Measurements from ENCODE around the gene POLA2. TPM values are rescaled to one million over a fixed set of nuclear protein-coding genes. Genes with fewer than 3 reads are reported as not detected.

Gene POLA2, protein sequence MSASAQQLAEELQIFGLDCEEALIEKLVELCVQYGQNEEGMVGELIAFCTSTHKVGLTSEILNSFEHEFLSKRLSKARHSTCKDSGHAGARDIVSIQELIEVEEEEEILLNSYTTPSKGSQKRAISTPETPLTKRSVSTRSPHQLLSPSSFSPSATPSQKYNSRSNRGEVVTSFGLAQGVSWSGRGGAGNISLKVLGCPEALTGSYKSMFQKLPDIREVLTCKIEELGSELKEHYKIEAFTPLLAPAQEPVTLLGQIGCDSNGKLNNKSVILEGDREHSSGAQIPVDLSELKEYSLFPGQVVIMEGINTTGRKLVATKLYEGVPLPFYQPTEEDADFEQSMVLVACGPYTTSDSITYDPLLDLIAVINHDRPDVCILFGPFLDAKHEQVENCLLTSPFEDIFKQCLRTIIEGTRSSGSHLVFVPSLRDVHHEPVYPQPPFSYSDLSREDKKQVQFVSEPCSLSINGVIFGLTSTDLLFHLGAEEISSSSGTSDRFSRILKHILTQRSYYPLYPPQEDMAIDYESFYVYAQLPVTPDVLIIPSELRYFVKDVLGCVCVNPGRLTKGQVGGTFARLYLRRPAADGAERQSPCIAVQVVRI
- total RNA-seq (2012; rRNA removed) = 6.6 and 12.7 TPM in 2 replicates

DNA sequence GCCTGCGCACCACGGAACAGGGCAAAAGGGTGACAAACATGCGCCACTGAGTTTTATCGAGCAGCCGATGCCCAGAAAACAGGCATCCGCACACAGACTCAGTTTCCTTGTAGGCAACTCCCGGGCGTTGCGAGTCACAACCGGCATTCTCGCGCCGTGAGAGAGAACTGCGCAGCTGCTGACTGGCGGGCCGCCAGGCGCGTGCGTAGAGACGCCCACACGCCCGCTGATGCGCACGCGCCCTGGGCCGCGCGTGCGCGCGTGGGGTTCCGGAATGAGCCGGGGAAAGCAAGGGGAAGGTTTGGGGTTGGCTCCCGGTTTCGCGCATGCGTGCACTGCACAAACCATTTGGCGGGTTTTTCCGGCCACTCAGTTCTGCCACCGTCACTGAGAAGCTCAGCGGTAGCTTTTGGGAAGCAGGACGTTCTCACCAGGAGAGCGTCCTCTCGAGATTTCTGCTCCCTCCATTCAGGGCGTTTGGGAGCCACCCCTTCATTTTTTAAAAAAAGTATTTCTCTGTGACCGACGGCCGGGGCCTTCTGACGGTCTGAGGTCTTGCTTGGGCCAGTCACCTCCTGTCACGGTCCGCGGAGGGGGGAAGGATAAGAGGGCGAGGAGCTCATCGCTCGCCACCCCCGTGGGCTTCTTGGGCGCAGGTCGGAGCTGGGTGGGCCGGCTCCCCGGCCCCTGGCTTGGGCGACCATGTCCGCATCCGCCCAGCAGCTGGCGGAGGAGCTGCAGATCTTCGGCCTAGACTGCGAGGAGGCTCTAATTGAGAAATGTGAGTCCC is at the start of gene POLA2:
Gene POLA2 (plus strand): TSS at position 372 of the 790 bp plus-strand sequence. CDS start 331 bp downstream, at position 703.
- H3K27me3 ChIP-seq (ENCODE audit: control insufficient read depth, insufficient read depth, low read length) = no peaks in the 10 kb centered on the region
- no peaks in the 10 kb centered on the region for H3K36me3 ChIP-seq (ENCODE audit: insufficient read depth, low read length)
- H3K9me3 ChIP-seq (replicated peaks; ENCODE audit: low read length) = no peaks in the 10 kb centered on the region
- peaks cover 12% of the 10 kb centered on the region for H3K4me1 ChIP-seq (ENCODE audit: control insufficient read depth, insufficient read depth, low read length)
- H3K4me3 ChIP-seq (ENCODE audit: low read length) = peak within 1 kb of the TSS; percentile 80
- peak within 1 kb of the TSS; percentile 95 for H3K4me2 ChIP-seq (ENCODE audit: low read length)
- peak within 1 kb of the TSS; percentile 87 for H3K9ac ChIP-seq (ENCODE audit: low read depth, low read length)

DNA sequence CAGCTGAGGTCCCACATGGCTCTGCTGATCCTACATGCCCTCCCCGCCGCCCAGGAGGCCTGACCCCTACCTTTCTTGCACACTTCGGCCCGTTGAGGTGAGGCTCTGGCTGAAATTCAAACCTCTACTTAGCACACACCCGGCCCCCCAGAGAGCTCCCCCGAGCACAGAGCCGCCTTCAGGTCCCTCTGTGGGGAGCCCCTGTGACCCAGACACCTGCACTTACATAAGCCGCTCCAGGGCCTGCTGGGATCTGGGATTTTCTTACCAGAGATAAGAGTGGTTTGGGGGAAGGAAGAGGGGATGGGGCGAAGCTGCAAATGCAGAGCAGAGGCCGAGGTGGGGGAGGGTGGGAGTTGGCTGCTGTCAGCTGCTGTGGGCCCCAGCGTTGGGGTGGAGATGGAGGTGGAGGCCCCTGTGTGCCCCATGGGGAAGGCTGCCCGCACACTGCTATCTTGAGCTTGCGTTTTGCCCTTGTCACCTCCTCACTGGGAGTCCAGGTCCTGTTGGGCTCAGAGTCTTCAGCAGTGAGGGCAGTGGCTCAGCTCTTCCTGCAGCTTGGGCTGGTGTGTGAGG is 49.4 kb upstream of the POLA2 start:
- H3K9ac ChIP-seq (ENCODE audit: low read depth, low read length) = no peak overlapping the region
- no peaks in the 10 kb centered on the region for H3K27me3 ChIP-seq (ENCODE audit: control insufficient read depth, insufficient read depth, low read length)

DNA sequence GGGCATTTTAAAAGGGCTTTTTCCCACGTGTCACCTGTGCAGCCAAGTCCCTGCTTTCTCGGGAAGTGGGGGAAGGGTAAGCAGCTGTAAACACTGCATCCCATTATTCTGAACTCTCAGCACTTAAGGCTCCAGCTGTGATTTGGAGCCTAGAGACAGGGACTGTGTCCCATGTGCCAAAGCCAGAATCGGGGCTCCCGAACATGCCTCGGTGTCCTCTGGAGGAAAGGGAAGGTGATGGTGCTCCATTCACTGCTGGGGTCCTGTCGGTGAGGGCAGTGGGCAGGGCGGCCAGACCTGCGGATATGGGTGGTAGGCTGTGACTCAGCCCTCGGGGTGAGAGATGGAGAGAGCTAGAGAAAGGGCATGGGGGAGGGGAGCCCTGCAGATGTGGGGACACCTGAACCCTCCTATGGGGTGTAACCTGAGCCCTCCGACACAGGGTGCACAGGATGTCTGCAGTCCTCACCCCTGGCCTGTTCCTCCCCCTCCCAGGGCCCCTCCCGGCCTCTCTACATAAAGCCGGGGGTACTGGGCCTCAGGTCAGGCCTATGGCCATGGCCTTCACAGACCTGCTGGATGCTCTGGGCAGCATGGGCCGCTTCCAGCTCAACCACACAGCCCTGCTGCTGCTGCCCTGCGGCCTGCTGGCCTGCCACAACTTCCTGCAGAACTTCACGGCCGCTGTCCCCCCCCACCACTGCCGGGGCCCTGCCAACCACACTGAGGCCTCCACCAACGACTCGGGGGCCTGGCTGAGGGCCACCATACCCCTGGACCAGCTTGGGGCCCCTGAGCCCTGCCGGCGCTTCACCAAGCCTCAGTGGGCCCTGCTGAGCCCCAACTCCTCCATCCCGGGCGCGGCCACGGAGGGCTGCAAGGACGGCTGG is 48.2 kb upstream of the POLA2 start:
- peaks cover 5% of the 10 kb centered on the region for H3K4me1 ChIP-seq (ENCODE audit: control insufficient read depth, insufficient read depth, low read length)

More for the DNA sequence above, 49.4 kb upstream of the POLA2 start:
- no peak overlapping the region for H3K4me3 ChIP-seq (ENCODE audit: low read length)
- H3K4me1 ChIP-seq (ENCODE audit: control insufficient read depth, insufficient read depth, low read length) = peaks cover 5% of the 10 kb centered on the region
- H3K9me3 ChIP-seq (replicated peaks; ENCODE audit: low read length) = no peaks in the 10 kb centered on the region
- H3K4me2 ChIP-seq (ENCODE audit: low read length) = no peak overlapping the region
- H3K36me3 ChIP-seq (ENCODE audit: insufficient read depth, low read length) = peaks cover 25% of the 10 kb centered on the region

DNA sequence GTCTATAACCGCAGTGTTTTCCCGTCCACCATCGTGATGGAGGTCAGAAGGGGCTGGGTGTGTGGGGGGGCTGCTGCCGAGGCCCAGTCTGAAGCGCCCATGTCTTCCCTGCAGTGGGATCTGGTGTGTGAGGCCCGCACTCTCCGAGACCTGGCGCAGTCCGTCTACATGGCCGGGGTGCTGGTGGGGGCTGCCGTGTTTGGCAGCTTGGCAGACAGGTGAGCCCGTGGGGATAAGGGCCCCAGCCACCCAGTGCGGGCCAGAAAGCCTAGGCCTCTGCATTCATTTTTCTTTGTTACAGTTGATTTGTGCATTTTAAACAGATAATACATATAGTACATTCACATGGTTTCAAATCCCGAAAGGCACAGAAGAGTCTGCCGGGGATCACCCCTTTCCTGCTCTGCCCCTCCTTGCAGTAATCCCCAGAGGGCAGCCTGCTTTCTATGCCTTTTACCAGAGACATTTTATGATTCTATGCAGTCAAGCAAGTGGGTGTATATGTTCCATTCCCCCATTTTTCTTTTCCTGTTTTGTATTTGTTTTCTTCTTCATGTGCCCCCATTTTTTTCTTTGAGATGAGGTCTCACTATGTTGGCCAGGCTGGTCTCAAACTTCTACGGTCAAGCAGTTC is 47.4 kb upstream of the POLA2 start:
- Histone ChIP-seq H3K27me3 (ENCODE audit: control insufficient read depth, insufficient read depth, low read length) (no peaks in the 10 kb centered on the region), H3K9me3 (replicated peaks; ENCODE audit: low read length) (no peaks in the 10 kb centered on the region), H3K36me3 (ENCODE audit: insufficient read depth, low read length) (peaks cover 22% of the 10 kb centered on the region), H3K9ac (ENCODE audit: low read depth, low read length) (no peak overlapping the region), H3K4me1 (ENCODE audit: control insufficient read depth, insufficient read depth, low read length) (peaks cover 5% of the 10 kb centered on the region), H3K4me3 (ENCODE audit: low read length) (no peak overlapping the region), H3K4me2 (ENCODE audit: low read length) (no peak overlapping the region)

More for the DNA sequence above, 48.2 kb upstream of the POLA2 start:
- Histone ChIP-seq H3K27me3 (ENCODE audit: control insufficient read depth, insufficient read depth, low read length) (no peaks in the 10 kb centered on the region), H3K9ac (ENCODE audit: low read depth, low read length) (no peak overlapping the region), H3K9me3 (replicated peaks; ENCODE audit: low read length) (no peaks in the 10 kb centered on the region), H3K4me2 (ENCODE audit: low read length) (no peak overlapping the region), H3K4me3 (ENCODE audit: low read length) (no peak overlapping the region), H3K36me3 (ENCODE audit: insufficient read depth, low read length) (peaks cover 25% of the 10 kb centered on the region)

DNA sequence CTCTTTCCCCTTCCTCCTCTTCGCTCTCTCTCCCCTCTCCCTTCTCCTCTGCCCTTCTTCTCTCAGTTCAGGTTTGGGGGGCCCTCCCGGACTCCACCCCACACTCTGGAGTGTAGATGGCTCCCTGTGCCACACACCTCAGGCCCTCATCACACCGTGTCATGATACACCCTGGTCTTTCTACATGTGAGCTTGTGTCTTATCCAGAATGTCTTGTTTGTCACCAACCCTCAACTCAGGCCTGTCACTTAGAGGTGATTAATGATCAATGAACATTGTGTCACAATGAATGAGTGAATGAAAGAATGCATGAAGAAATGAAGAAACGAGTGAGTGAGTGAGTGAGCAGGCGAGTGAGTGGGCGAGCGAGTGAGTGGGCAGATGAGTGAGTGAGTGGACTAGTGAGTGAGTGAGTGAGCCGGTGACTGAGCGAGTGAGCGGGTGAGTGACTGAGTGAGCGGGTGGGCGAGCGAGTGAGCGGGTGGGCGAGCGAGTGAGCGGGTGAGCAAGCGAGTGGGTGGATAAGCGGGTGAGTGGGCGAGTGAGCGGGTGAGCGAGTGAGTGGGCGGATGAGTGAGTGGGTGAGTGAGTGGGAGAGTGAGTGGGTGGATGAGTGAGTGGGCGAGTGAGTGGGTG is 46.2 kb upstream of the POLA2 start:
- peaks cover 10% of the 10 kb centered on the region for H3K36me3 ChIP-seq (ENCODE audit: insufficient read depth, low read length)
- H3K9me3 ChIP-seq (replicated peaks; ENCODE audit: low read length) = no peaks in the 10 kb centered on the region
- H3K9ac ChIP-seq (ENCODE audit: low read depth, low read length) = no peak overlapping the region
- H3K4me3 ChIP-seq (ENCODE audit: low read length) = no peak overlapping the region
- no peak overlapping the region for H3K4me2 ChIP-seq (ENCODE audit: low read length)
- H3K27me3 ChIP-seq (ENCODE audit: control insufficient read depth, insufficient read depth, low read length) = no peaks in the 10 kb centered on the region
- H3K4me1 ChIP-seq (ENCODE audit: control insufficient read depth, insufficient read depth, low read length) = peaks cover 9% of the 10 kb centered on the region

DNA sequence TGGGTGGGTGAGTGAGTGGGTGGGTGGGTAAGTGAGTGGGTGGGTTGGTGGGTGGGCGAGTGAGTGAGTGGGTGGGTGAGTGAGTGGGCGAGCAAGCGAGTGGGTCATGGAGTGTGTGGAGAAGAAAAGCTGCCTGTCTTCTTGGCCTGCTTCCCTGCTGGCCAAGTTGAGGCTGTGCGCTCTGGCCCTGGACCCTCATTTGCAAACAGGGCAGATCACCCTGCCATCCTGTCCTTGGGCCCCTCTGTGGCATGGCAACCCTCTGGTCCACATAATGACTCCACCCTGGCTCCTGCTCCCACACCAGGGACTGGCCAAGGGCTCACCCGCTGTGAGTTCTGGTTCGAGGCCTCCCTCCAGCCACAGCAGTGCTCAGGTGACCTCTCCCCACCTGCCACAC is 44.9 kb upstream of the POLA2 start:
- Histone ChIP-seq H3K4me3 (ENCODE audit: low read length) (no peak overlapping the region), H3K4me2 (ENCODE audit: low read length) (no peak overlapping the region), H3K4me1 (ENCODE audit: control insufficient read depth, insufficient read depth, low read length) (peaks cover 9% of the 10 kb centered on the region), H3K9me3 (replicated peaks; ENCODE audit: low read length) (no peaks in the 10 kb centered on the region), H3K36me3 (ENCODE audit: insufficient read depth, low read length) (no peaks in the 10 kb centered on the region), H3K9ac (ENCODE audit: low read depth, low read length) (no peak overlapping the region), H3K27me3 (ENCODE audit: control insufficient read depth, insufficient read depth, low read length) (no peaks in the 10 kb centered on the region)

DNA sequence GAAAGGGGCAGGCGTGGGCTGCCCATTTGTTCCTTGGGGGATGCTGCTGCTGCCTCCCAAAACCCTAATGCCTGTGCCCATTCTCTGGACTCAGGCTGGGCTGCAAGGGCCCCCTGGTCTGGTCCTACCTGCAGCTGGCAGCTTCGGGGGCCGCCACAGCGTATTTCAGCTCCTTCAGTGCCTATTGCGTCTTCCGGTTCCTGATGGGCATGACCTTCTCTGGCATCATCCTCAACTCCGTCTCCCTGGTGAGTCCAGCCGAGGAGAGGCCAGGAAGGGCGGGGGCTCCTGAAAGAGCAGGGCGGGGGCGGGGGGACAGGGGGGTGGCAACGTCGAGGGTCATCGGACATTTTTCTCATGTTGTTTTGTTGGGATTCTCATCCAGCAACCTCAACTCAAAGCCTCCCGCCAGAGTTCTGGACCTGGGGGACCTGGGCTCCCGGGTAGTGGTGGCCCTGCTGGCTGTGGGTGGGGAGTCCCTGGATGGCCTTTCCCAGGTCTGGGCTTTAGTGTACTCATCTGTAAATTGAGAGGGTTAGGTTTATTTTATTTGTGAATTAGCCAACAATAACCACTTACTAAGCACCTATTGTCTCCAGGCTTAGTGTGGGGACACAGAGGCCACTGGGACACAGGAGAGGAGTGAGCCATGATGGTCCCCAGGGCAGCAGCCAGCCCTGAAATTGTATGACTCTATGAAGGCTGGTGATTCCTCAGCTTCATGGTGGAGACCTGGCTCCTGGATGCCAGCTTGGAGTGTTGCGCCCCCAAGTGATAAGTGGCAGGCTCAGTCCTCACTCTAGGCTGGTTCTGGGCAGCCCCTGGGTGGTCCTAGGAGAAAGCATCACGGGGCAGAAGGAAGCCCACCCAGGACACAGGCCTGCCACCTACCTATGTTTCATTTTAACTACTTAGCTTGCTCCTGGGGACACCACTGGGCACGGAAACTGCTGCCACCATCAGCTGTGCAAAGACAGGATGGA is 44.0 kb upstream of the POLA2 start:
- no peaks in the 10 kb centered on the region for H3K27me3 ChIP-seq (ENCODE audit: control insufficient read depth, insufficient read depth, low read length)
- H3K9ac ChIP-seq (ENCODE audit: low read depth, low read length) = no peak overlapping the region
- H3K36me3 ChIP-seq (ENCODE audit: insufficient read depth, low read length) = no peaks in the 10 kb centered on the region
- H3K4me1 ChIP-seq (ENCODE audit: control insufficient read depth, insufficient read depth, low read length) = peaks cover 9% of the 10 kb centered on the region
- no peaks in the 10 kb centered on the region for H3K9me3 ChIP-seq (replicated peaks; ENCODE audit: low read length)
- H3K4me3 ChIP-seq (ENCODE audit: low read length) = no peak overlapping the region
- no peak overlapping the region for H3K4me2 ChIP-seq (ENCODE audit: low read length)

DNA sequence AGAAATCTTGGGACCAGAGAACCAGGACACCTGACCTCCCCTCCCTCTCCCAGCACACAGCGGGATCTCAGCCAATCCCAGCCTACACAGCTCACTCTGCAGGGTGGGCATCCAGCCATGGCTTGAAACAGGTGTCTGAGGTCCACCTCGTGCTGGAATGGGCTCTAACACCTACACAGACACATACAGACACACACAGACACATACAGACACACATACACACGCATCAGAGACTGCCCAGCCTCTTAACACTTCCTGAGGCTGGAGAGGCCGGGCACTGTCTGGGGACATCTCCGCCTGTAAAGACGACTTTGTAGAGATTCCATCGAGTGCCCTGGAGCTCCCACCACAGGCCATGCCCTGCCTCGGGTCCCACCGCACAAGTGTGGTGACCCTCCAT is 43.3 kb upstream of the POLA2 start:
- no peak overlapping the region for H3K9ac ChIP-seq (ENCODE audit: low read depth, low read length)
- no peak overlapping the region for H3K4me3 ChIP-seq (ENCODE audit: low read length)
- no peaks in the 10 kb centered on the region for H3K27me3 ChIP-seq (ENCODE audit: control insufficient read depth, insufficient read depth, low read length)
- H3K4me2 ChIP-seq (ENCODE audit: low read length) = no peak overlapping the region
- peaks cover 6% of the 10 kb centered on the region for H3K4me1 ChIP-seq (ENCODE audit: control insufficient read depth, insufficient read depth, low read length)
- no peaks in the 10 kb centered on the region for H3K9me3 ChIP-seq (replicated peaks; ENCODE audit: low read length)
- no peaks in the 10 kb centered on the region for H3K36me3 ChIP-seq (ENCODE audit: insufficient read depth, low read length)

DNA sequence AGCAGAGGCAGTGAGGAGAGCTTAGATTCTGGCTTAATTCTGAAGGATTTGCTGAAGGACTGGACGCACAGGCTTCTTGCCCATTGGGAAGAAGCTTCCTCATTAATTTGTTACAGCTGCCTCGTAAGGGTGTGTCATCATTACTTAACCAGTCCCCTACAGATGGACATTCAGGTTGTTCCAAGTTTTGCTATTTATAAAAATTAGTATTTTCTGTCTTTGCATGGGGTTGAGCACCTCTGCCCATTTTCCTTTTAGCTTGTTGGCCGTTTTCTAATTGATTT is 41.9 kb upstream of the POLA2 start:
- H3K9me3 ChIP-seq (replicated peaks; ENCODE audit: low read length) = no peaks in the 10 kb centered on the region
- H3K27me3 ChIP-seq (ENCODE audit: control insufficient read depth, insufficient read depth, low read length) = no peaks in the 10 kb centered on the region
- H3K9ac ChIP-seq (ENCODE audit: low read depth, low read length) = no peak overlapping the region
- H3K4me2 ChIP-seq (ENCODE audit: low read length) = no peak overlapping the region
- H3K36me3 ChIP-seq (ENCODE audit: insufficient read depth, low read length) = no peaks in the 10 kb centered on the region
- no peak overlapping the region for H3K4me3 ChIP-seq (ENCODE audit: low read length)
- H3K4me1 ChIP-seq (ENCODE audit: control insufficient read depth, insufficient read depth, low read length) = peaks cover 8% of the 10 kb centered on the region

Measured in skeletal muscle satellite cell (primary cell).